MM.1S (cell line): ENCODE measurements around the gene ILK.

ENCODE experiments used
- DNase-seq: peaks from one replicate; pipeline ENCODE4 v3.0.0-alpha.2; 2015
- H2AFZ ChIP-seq: fragments of 300-600 bp; sonication (generic); 2 replicates; pipeline ENCODE4 v1.6.0; 2016; ENCODE audit warnings: antibody characterized with exemption, low read length
- H3F3A ChIP-seq: fragments of 300-600 bp; sonication (generic); 2 replicates; pipeline ENCODE4 v1.6.1; 2016; ENCODE audit warnings: mild to moderate bottlenecking, antibody characterized with exemption, low read length, moderate library complexity, mixed read lengths; ENCODE audit not compliant: insufficient read depth
- H3K27ac ChIP-seq: fragments of 300-600 bp; sonication (generic); 2 replicates; pipeline ENCODE4 v1.5.1; 2016; ENCODE audit warnings: mild to moderate bottlenecking, low read length
- H3K27me3 ChIP-seq: fragments of 300-600 bp; sonication (generic); replicated peaks from 2 replicates; pipeline ENCODE4 v1.6.0; 2016; ENCODE audit warnings: low read length; ENCODE audit not compliant: insufficient read depth
- H3K36me3 ChIP-seq: fragments of 300-600 bp; sonication (generic); replicated peaks from 2 replicates; pipeline ENCODE4 v1.6.1; 2016; ENCODE audit warnings: mild to moderate bottlenecking, low read length, mixed read lengths; ENCODE audit not compliant: insufficient read depth
- H3K4me1 ChIP-seq: fragments of 300-600 bp; sonication (generic); 2 replicates; pipeline ENCODE4 v1.6.1; 2016; ENCODE audit warnings: low read length, mixed read lengths
- H3K4me2 ChIP-seq: fragments of 300-600 bp; sonication (generic); 2 replicates; pipeline ENCODE4 v1.6.0; 2016; ENCODE audit warnings: low read depth, low read length
- H3K4me3 ChIP-seq: fragments of 300-600 bp; sonication (generic); 2 replicates; pipeline ENCODE4 v1.5.1; 2016; ENCODE audit warnings: low read length, mixed read lengths
- H3K79me2 ChIP-seq: fragments of 300-600 bp; sonication (generic); 2 replicates; pipeline ENCODE4 v1.6.1; 2016; ENCODE audit warnings: mixed run types, low read length, mixed read lengths
- H3K9ac ChIP-seq: fragments of 300-600 bp; sonication (generic); 2 replicates; pipeline ENCODE4 v1.6.1; 2016; ENCODE audit warnings: low read length, mixed read lengths
- H3K9me2 ChIP-seq: fragments of 300-600 bp; sonication (generic); replicated peaks from 2 replicates; pipeline ENCODE4 v1.6.1; 2016; ENCODE audit warnings: mild to moderate bottlenecking, low read length, mixed read lengths; ENCODE audit not compliant: insufficient read depth
- H3K9me3 ChIP-seq: fragments of 300-600 bp; sonication (generic); replicated peaks from 2 replicates; pipeline ENCODE4 v1.6.1; 2016; ENCODE audit warnings: mild to moderate bottlenecking, low read length, mixed read lengths; ENCODE audit not compliant: insufficient read depth
- H4K20me1 ChIP-seq: fragments of 300-600 bp; sonication (generic); 2 replicates; pipeline ENCODE4 v1.6.1; 2016; ENCODE audit warnings: mild to moderate bottlenecking, low read length, moderate library complexity, mixed read lengths; ENCODE audit not compliant: insufficient read depth
- EZH2 ChIP-seq: fragments of 300-600 bp; sonication (generic); optimal IDR thresholded peaks from 2 replicates; pipeline ENCODE3; 2017; ENCODE audit warnings: low read depth, mild to moderate bottlenecking, antibody characterized with exemption, low read length, mixed read lengths
- EZH2phosphoT487 ChIP-seq: fragments of 300-600 bp; sonication (generic); IDR thresholded peaks from 2 replicates; pipeline ENCODE4 v1.6.1; 2018; ENCODE audit warnings: antibody characterized with exemption, low read length
- TF ChIP-seq, protein P1 (sequence below): fragments of 300-600 bp; sonication (generic); IDR thresholded peaks from 2 replicates; pipeline ENCODE4 v1.5.1; 2016; ENCODE audit warnings: antibody characterized with exemption, low read length, mixed read lengths

ILK gene

GRCh38 chr11:6653097-6653496 is 49.5 kb downstream of the ILK start:
- no peak for DNase-seq
- H3K27me3 ChIP-seq: peaks cover 49% of the 10 kb centered on the region
- no peaks in the 10 kb centered on the region for H3K4me1 ChIP-seq
- no peak overlapping the region for H3K4me3 ChIP-seq
- H3K79me2 ChIP-seq: no peaks in the 10 kb centered on the region
- H4K20me1 ChIP-seq: no peaks in the 10 kb centered on the region
- no peak overlapping the region for H3K9ac ChIP-seq
- no peaks in the 10 kb centered on the region for H3K36me3 ChIP-seq
- no peaks in the 10 kb centered on the region for H3K9me2 ChIP-seq
- H3K9me3 ChIP-seq: no peaks in the 10 kb centered on the region
- H3F3A ChIP-seq: no peaks in the 10 kb centered on the region
- TF ChIP-seq EZH2: no peak
- TF ChIP-seq, protein P1, sequence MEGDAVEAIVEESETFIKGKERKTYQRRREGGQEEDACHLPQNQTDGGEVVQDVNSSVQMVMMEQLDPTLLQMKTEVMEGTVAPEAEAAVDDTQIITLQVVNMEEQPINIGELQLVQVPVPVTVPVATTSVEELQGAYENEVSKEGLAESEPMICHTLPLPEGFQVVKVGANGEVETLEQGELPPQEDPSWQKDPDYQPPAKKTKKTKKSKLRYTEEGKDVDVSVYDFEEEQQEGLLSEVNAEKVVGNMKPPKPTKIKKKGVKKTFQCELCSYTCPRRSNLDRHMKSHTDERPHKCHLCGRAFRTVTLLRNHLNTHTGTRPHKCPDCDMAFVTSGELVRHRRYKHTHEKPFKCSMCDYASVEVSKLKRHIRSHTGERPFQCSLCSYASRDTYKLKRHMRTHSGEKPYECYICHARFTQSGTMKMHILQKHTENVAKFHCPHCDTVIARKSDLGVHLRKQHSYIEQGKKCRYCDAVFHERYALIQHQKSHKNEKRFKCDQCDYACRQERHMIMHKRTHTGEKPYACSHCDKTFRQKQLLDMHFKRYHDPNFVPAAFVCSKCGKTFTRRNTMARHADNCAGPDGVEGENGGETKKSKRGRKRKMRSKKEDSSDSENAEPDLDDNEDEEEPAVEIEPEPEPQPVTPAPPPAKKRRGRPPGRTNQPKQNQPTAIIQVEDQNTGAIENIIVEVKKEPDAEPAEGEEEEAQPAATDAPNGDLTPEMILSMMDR: no peak
- no peak for TF ChIP-seq EZH2phosphoT487
- no peak overlapping the region for H3K27ac ChIP-seq
- H2AFZ ChIP-seq: no peak overlapping the region
- no peak overlapping the region for H3K4me2 ChIP-seq

- Histone ChIP-seq H3K4me2 (no peak overlapping the region), H4K20me1 (no peaks in the 10 kb centered on the region), H3K27me3 (peaks cover 54% of the 10 kb centered on the region)
Measured at GRCh38 chr11:6653656-6654055, 50.1 kb downstream of the ILK start.

GRCh38 chr11:6654281-6655019 is 50.9 kb downstream of the ILK start:
- Histone ChIP-seq H3F3A (no peaks in the 10 kb centered on the region), H3K4me1 (no peaks in the 10 kb centered on the region), H2AFZ (no peak overlapping the region), H4K20me1 (no peaks in the 10 kb centered on the region), H3K36me3 (no peaks in the 10 kb centered on the region), H3K9ac (no peak overlapping the region), H3K27me3 (peaks cover 58% of the 10 kb centered on the region), H3K79me2 (no peaks in the 10 kb centered on the region), H3K4me2 (no peak overlapping the region), H3K9me3 (no peaks in the 10 kb centered on the region), H3K27ac (no peak overlapping the region), H3K9me2 (no peaks in the 10 kb centered on the region), H3K4me3 (no peak overlapping the region)
- TF ChIP-seq EZH2phosphoT487 (no peak), EZH2 (no peak)
- TF ChIP-seq, protein P1: no peak
- DNase-seq: no peak

More at GRCh38 chr11:6653656-6654055, 50.1 kb downstream of the ILK start:
- TF ChIP-seq EZH2phosphoT487: no peak
- Histone ChIP-seq H2AFZ (no peak overlapping the region), H3K4me1 (no peaks in the 10 kb centered on the region), H3K9me2 (no peaks in the 10 kb centered on the region), H3K9me3 (no peaks in the 10 kb centered on the region), H3F3A (no peaks in the 10 kb centered on the region), H3K79me2 (no peaks in the 10 kb centered on the region), H3K9ac (no peak overlapping the region), H3K4me3 (no peak overlapping the region), H3K36me3 (no peaks in the 10 kb centered on the region), H3K27ac (no peak overlapping the region)
- DNase-seq: no peak
